AG10803 (cell line): ENCODE data around the gene COL4A6.

ENCODE experiments used
- DNase-seq: peaks from one replicate; pipeline ENCODE4 v3.0.0; 2010; ENCODE audit warnings: low read depth
- H3K4me3 ChIP-seq: 2 replicates; pipeline ENCODE4 v1.5.1; 2011; ENCODE audit warnings: mild to moderate bottlenecking, low read length, control low read depth
- CTCF ChIP-seq: conservative IDR thresholded peaks from 2 replicates; pipeline ENCODE4 v1.5.1; 2011; ENCODE audit warnings: mild to moderate bottlenecking, low read length, control low read depth, inconsistent platforms

COL4A6 gene

GRCh38 chrX:108257556-108257955 is 180.7 kb downstream of the COL4A6 start:
- no peak overlapping the region for H3K4me3 ChIP-seq
- no peak for TF ChIP-seq CTCF
- DNase-seq = no peak

- TF ChIP-seq CTCF = no peak
- H3K4me3 ChIP-seq = no peak overlapping the region
- no peak for DNase-seq
Measured at GRCh38 chrX:108254636-108255035, 183.6 kb downstream of the COL4A6 start.

- H3K4me3 ChIP-seq = no peak overlapping the region
- no peak for TF ChIP-seq CTCF
- DNase-seq = no peak
Measured at GRCh38 chrX:108250654-108251579, 187.3 kb downstream of the COL4A6 start.

GRCh38 chrX:108246304-108246954 is 191.8 kb downstream of the COL4A6 start:
- no peak overlapping the region for H3K4me3 ChIP-seq
- DNase-seq = no peak
- TF ChIP-seq CTCF = no peak

- no peak overlapping the region for H3K4me3 ChIP-seq
- no peak for DNase-seq
- TF ChIP-seq CTCF = no peak
Measured at GRCh38 chrX:108245462-108245861, 192.8 kb downstream of the COL4A6 start.

- no peak for TF ChIP-seq CTCF
- H3K4me3 ChIP-seq = no peak overlapping the region
- DNase-seq = no peak
Measured at GRCh38 chrX:108235986-108236385, 202.2 kb downstream of the COL4A6 start.

- no peak for DNase-seq
- H3K4me3 ChIP-seq = no peak overlapping the region
- TF ChIP-seq CTCF = no peak
Measured at GRCh38 chrX:108230574-108230973, 207.6 kb downstream of the COL4A6 start.
